HCT116 (cell line): Measurements from ENCODE around the gene SLC27A3. TPM values are rescaled to one million over a fixed set of nuclear protein-coding genes. Genes with fewer than 3 reads are reported as not detected.

Experiments used
- ATAC-seq: fragments of 200-7000 bp; cut with Tn5 transposase; 2 replicates; pipeline ENCODE4 v1.9.1; 2020; ENCODE audit warnings: mild to moderate bottlenecking, moderate library complexity
- BruUV-seq: library from RNA; stranded (reverse); fragments of 400-500 nt; replicated peaks from 2 replicates; lab custom pipeline; 2021; lab: Mats Ljungman, UMichigan
- CTCF ChIA-PET: fragments of 300-600 bp; sonication (Branson Sonifier 250); formaldehyde crosslinking; loops from one replicate; lab custom pipeline; 2021; ENCODE audit warnings: antibody characterized with exemption; lab: Charles Lee
- POLR2A ChIA-PET: fragments of 300-600, 350-600 bp; sonication (Branson Sonifier 250); formaldehyde crosslinking; loops from one replicate; lab custom pipeline; 2021; ENCODE audit warnings: antibody characterized with exemption; lab: Charles Lee
- RAD21 ChIA-PET, 2 experiments: fragments of 300-600 bp; sonication (Branson Sonifier 250); formaldehyde crosslinking; loops; one replicate each; lab custom pipeline; 2023; ENCODE audit warnings: low total read pairs in 2 of 2; ENCODE audit not compliant: uncharacterized antibody in 2 of 2, unreplicated experiment in 2 of 2, low non-redundant PET in 1 of 2; lab: Charles Lee
- DNase-seq: peaks from one replicate; pipeline ENCODE4 v3.0.0-alpha.2; 2010; ENCODE audit warnings: low read depth, low spot score
- H2AFZ ChIP-seq: fragments of 200-600 bp; shearing (Covaris generic), sonication (generic); 2 replicates; pipeline ENCODE4 v1.6.1; 2017; ENCODE audit warnings: low read depth, mixed run types, mixed read lengths, antibody characterized with exemption, low read length; ENCODE audit not compliant: poor library complexity, severe bottlenecking
- H3K27ac ChIP-seq: 2 replicates; pipeline ENCODE4 v1.5.1; 2012; ENCODE audit warnings: low read depth, low read length
- H3K27me3 ChIP-seq: fragments of 200-600 bp; sonication (generic); 2 replicates; pipeline ENCODE4 v1.6.1; 2016; ENCODE audit warnings: mixed run types, low read length, mixed read lengths; ENCODE audit not compliant: insufficient read depth
- H3K36me3 ChIP-seq, 2 experiments: fragments of 200-500 bp in 1 of 2; fragments of 200-600 bp in 1 of 2; sonication (Bioruptor generic) in 1 of 2; sonication (generic) in 1 of 2; 2 replicates each; pipeline versions ENCODE4 v1.5.1 to v1.6.1; 2014 to 2016; ENCODE audit warnings: low read length in 2 of 2, inconsistent platforms in 1 of 2, mixed read lengths in 1 of 2, mixed run types in 1 of 2; ENCODE audit not compliant: insufficient read depth in 2 of 2, control insufficient read depth in 1 of 2
- H3K4me1 ChIP-seq, 2 experiments: fragments of 200-600 bp in 1 of 2; sonication (generic) in 1 of 2; 2 replicates each; pipeline versions ENCODE4 v1.5.1 to v1.6.1; 2012 to 2017; ENCODE audit warnings: low read length in 2 of 2, inconsistent platforms in 1 of 2, mild to moderate bottlenecking in 1 of 2, mixed read lengths in 1 of 2, mixed run types in 1 of 2, moderate library complexity in 1 of 2; ENCODE audit not compliant: insufficient read depth in 2 of 2, control insufficient read depth in 1 of 2
- H3K4me2 ChIP-seq: fragments of 200-600 bp; sonication (generic); 2 replicates; pipeline ENCODE4 v1.6.1; 2017; ENCODE audit warnings: mixed run types, low read length, mixed read lengths
- H3K4me3 ChIP-seq, 2 experiments: fragments of 200-600 bp in 1 of 2; sonication (generic) in 1 of 2; replicated peaks in 1 of 2; 2 replicates each; pipeline ENCODE4 v1.5.1; 2011 to 2016; ENCODE audit warnings: low read length in 2 of 2, control low read depth in 1 of 2, low read depth in 1 of 2, mild to moderate bottlenecking in 1 of 2, mixed read lengths in 1 of 2, mixed run types in 1 of 2
- H3K79me2 ChIP-seq: fragments of 200-600 bp; sonication (generic); 2 replicates; pipeline ENCODE4 v1.6.1; 2017; ENCODE audit warnings: mild to moderate bottlenecking, mixed run types, low read length, moderate library complexity, mixed read lengths; ENCODE audit not compliant: insufficient read depth
- H3K9ac ChIP-seq: fragments of 200-600 bp; sonication (generic); 2 replicates; pipeline ENCODE4 v1.6.1; 2016; ENCODE audit warnings: low read length, mixed read lengths
- H3K9me2 ChIP-seq: fragments of 200-600 bp; sonication (generic), shearing (Covaris generic); 2 replicates; pipeline ENCODE4 v1.6.1; 2017; ENCODE audit warnings: mixed run types, mild to moderate bottlenecking, moderate library complexity; ENCODE audit not compliant: insufficient read depth
- H3K9me3 ChIP-seq, 2 experiments: fragments of 200-500 bp in 1 of 2; fragments of 200-600 bp in 1 of 2; sonication (Bioruptor generic) in 1 of 2; sonication (generic) in 1 of 2; 2 replicates each; pipeline ENCODE4 v1.6.1; 2014 to 2017; ENCODE audit warnings: low read length in 2 of 2, mixed read lengths in 2 of 2, inconsistent platforms in 1 of 2, low read depth in 1 of 2, mild to moderate bottlenecking in 1 of 2, mixed run types in 1 of 2, moderate library complexity in 1 of 2; ENCODE audit not compliant: control insufficient read depth in 1 of 2, insufficient read depth in 1 of 2
- H4K20me1 ChIP-seq: fragments of 200-600 bp; sonication (generic), shearing (Covaris generic); 2 replicates; pipeline ENCODE4 v1.6.1; 2017; ENCODE audit warnings: mixed run types, mild to moderate bottlenecking, moderate library complexity; ENCODE audit not compliant: insufficient read depth
- CBX3 ChIP-seq: IDR thresholded peaks from 2 replicates; pipeline ENCODE4 v1.6.1; 2012; ENCODE audit warnings: low read depth
- EGR1 ChIP-seq: IDR thresholded peaks from 2 replicates; pipeline ENCODE4 v1.6.1; 2012; ENCODE audit warnings: low read depth
- EZH2 ChIP-seq: fragments of 200-600 bp; sonication (generic); IDR thresholded peaks from 2 replicates; pipeline ENCODE4 v1.6.1; 2017; ENCODE audit warnings: antibody characterized with exemption, mixed run types
- EZH2phosphoT487 ChIP-seq: fragments of 200-600 bp; IDR thresholded peaks from 2 replicates; pipeline ENCODE4 v1.6.1; 2018; ENCODE audit warnings: antibody characterized with exemption, borderline replicate concordance
- FOSL1 ChIP-seq: IDR thresholded peaks from 2 replicates; pipeline ENCODE4 v1.6.1; 2012; ENCODE audit warnings: low read depth
- JUND ChIP-seq: IDR thresholded peaks from 2 replicates; pipeline ENCODE4 v1.6.1; 2012
- POLR2A ChIP-seq: IDR thresholded peaks from 2 replicates; pipeline ENCODE4 v1.7.0; 2011; ENCODE audit warnings: borderline replicate concordance; ENCODE audit not compliant: insufficient read depth, insufficient read length; ENCODE audit errors: extremely low read depth
- POLR2AphosphoS5 ChIP-seq: IDR thresholded peaks from 2 replicates; pipeline ENCODE4 v1.6.1; 2011; ENCODE audit warnings: mild to moderate bottlenecking, low read depth, low read length, moderate library complexity
- RAD21 ChIP-seq: IDR thresholded peaks from 2 replicates; pipeline ENCODE4 v1.6.1; 2012; ENCODE audit warnings: low read depth, mild to moderate bottlenecking
- SP1 ChIP-seq: IDR thresholded peaks from 2 replicates; pipeline ENCODE4 v1.6.1; 2012; ENCODE audit warnings: low read depth
- SRF ChIP-seq: IDR thresholded peaks from 2 replicates; pipeline ENCODE4 v1.6.1; 2012; ENCODE audit warnings: low read depth
- YY1 ChIP-seq: IDR thresholded peaks from 2 replicates; pipeline ENCODE4 v1.6.1; 2011; ENCODE audit warnings: low read length, low read depth, moderate library complexity, mild to moderate bottlenecking; ENCODE audit not compliant: insufficient replicate concordance; ENCODE audit errors: extremely low read depth
- ZNF274 ChIP-seq: fragments of 200-500 bp; sonication (Bioruptor generic); IDR thresholded peaks from 2 replicates; pipeline ENCODE4 v1.6.1; 2014; ENCODE audit warnings: mild to moderate bottlenecking, low read depth, low read length, inconsistent platforms
- intact Hi-C: fragments of 100-400 bp; cut with micrococcal nuclease; formaldehyde crosslinking; loops from 2 replicates; pipeline ENCODE4 v1.10.0; 2022
- total RNA-seq: library from RNA; stranded (reverse); gene quantifications from one replicate; pipeline ENCODE4 v1.2.1, GENCODE V29; 2021; ENCODE audit not compliant: unreplicated experiment
- TF ChIP-seq, protein P1 (sequence below): IDR thresholded peaks from 2 replicates; pipeline ENCODE4 v1.6.1; 2012
- TF ChIP-seq, protein P2 (sequence below): IDR thresholded peaks from 2 replicates; pipeline ENCODE4 v1.6.1; 2011; ENCODE audit warnings: mild to moderate bottlenecking, low read length, moderate library complexity; ENCODE audit not compliant: insufficient replicate concordance; ENCODE audit errors: extremely low read depth

SLC27A3 gene
- total RNA-seq, 1 experiment from 2014 or later = 14.3 TPM

GRCh38 chr1:153793261-153793972 is 18.2 kb downstream of the SLC27A3 start:
- peaks cover 0 to 8% of the 10 kb centered on the region in 2 experiments; a peak in 1 of 4 replicates for H3K4me1 ChIP-seq
- no peaks in the 10 kb centered on the region for H3K36me3 ChIP-seq
- no TSS peak for BruUV-seq
- no peak overlapping the region for H3K4me3 ChIP-seq
- no peaks in the 10 kb centered on the region for H4K20me1 ChIP-seq
- no peaks in the 10 kb centered on the region for H3K9me3 ChIP-seq
- CTCF ChIA-PET = no interaction called here
- intact Hi-C loops = no loop called here
- ATAC-seq = no peak
- no peaks in the 10 kb centered on the region for H3K27me3 ChIP-seq
- H2AFZ ChIP-seq = no peak overlapping the region
- RAD21 ChIA-PET = no interaction called here
- H3K4me2 ChIP-seq = no peak overlapping the region
- TF ChIP-seq JUND (no peak), POLR2A (no peak), SRF (no peak)
- TF ChIP-seq, all 23 proteins: peak for 0
- no peak overlapping the region for H3K9ac ChIP-seq
- no peaks in the 10 kb centered on the region for H3K9me2 ChIP-seq
- POLR2A ChIA-PET = no interaction called here
- no peak for DNase-seq
- no peak overlapping the region for H3K27ac ChIP-seq
- no peaks in the 10 kb centered on the region for H3K79me2 ChIP-seq

- BruUV-seq = no TSS peak
- Histone ChIP-seq H3K27me3 (no peaks in the 10 kb centered on the region), H3K27ac (no peak overlapping the region), H3K79me2 (no peaks in the 10 kb centered on the region), H3K9me2 (no peaks in the 10 kb centered on the region)
- no peak for TF ChIP-seq EZH2
- TF ChIP-seq FOSL1 = no peak
- TF ChIP-seq ZNF274 = no peak
- TF ChIP-seq JUND = no peak
- no peak for TF ChIP-seq EGR1
- TF ChIP-seq RAD21 = no peak
- TF ChIP-seq, protein P1, sequence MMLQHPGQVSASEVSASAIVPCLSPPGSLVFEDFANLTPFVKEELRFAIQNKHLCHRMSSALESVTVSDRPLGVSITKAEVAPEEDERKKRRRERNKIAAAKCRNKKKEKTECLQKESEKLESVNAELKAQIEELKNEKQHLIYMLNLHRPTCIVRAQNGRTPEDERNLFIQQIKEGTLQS = no peak
- TF ChIP-seq SP1 = no peak
- TF ChIP-seq POLR2A = no peak
- no peak for TF ChIP-seq YY1
- TF ChIP-seq POLR2AphosphoS5 = no peak
- TF ChIP-seq EZH2phosphoT487 = no peak
- TF ChIP-seq, protein P2, sequence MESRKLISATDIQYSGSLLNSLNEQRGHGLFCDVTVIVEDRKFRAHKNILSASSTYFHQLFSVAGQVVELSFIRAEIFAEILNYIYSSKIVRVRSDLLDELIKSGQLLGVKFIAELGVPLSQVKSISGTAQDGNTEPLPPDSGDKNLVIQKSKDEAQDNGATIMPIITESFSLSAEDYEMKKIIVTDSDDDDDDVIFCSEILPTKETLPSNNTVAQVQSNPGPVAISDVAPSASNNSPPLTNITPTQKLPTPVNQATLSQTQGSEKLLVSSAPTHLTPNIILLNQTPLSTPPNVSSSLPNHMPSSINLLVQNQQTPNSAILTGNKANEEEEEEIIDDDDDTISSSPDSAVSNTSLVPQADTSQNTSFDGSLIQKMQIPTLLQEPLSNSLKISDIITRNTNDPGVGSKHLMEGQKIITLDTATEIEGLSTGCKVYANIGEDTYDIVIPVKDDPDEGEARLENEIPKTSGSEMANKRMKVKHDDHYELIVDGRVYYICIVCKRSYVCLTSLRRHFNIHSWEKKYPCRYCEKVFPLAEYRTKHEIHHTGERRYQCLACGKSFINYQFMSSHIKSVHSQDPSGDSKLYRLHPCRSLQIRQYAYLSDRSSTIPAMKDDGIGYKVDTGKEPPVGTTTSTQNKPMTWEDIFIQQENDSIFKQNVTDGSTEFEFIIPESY = no peak
- TF ChIP-seq SRF = no peak
- TF ChIP-seq CBX3 = no peak
- TF ChIP-seq, all 23 proteins: peak for 0
- Histone ChIP-seq H2AFZ (no peak overlapping the region), H3K9me3 (no peaks in the 10 kb centered on the region), H3K4me3 (no peak overlapping the region), H3K9ac (no peak overlapping the region), H3K36me3 (no peaks in the 10 kb centered on the region), H3K4me1 (peaks cover 0 to 8% of the 10 kb centered on the region in 2 experiments; a peak in 1 of 4 replicates), H4K20me1 (no peaks in the 10 kb centered on the region), H3K4me2 (no peak overlapping the region)
- no peak for ATAC-seq
- intact Hi-C loops = no loop called here
- no peak for DNase-seq
- RAD21 ChIA-PET = no interaction called here
- CTCF ChIA-PET = no interaction called here
- POLR2A ChIA-PET = no interaction called here
These were observed 18.9 kb downstream of the SLC27A3 start for GRCh38 chr1:153793973-153794615.
